HG03103 (cell line): ENCODE measurements around the gene SMURF2.
"Not testable (repeated sequence)": the region's sequence is repeated elsewhere in the genome, so short reads cannot be mapped to it uniquely, and the experiment has no call there.

ENCODE experiments used
- ATAC-seq: cut with Tn5 transposase; IDR thresholded peaks from one replicate; pipeline ENCODE4 v1.9.1; 2021; ENCODE audit warnings: low read depth; ENCODE audit not compliant: unreplicated experiment

SMURF2 gene

DNA sequence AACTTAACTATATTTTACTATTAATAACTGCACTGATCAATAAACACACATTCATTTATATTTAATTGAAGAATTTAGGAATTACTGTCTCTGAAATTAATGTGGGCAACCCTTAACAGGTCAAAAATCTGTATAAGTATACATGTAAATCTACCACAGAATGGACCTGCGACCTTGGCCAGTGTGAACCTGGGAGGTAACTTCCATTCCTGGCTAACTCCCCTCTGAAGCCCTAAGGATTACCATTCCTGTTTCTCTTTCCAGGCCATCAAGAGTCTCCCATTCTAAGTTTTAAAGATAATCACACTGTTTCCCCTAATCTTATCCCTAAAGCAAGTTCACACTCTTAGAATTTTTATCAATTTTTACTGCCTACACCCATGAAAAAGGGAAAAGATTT, 58.1 kb downstream of the SMURF2 start:
- ATAC-seq, result no peak

- ATAC-seq, result no peak
Observed at GRCh38 chr17:64599827-64600226, 62.3 kb downstream of the SMURF2 start.

DNA sequence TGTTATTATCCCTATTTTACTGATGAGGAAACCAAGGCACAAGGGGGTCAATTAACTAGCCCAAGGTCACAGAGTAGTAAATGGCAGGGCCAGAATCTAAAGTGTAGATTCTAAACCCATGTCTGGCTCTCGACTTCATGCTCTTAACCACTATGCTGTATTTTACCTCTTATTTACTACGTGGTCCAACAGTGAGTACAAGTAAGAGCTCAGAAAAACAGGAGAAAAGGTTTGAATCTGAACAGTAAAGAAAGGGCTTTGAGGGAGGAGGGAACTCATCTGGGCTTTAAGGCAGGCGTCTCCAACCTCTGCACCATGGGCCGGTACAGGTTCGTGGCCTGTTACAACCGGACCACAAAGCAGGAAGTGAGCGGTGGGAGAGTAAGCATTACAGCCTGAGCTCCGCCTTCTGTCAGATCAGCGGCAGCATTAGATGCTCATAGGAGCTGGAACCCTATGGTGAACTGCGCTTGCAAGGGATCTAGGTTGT, 62.9 kb downstream of the SMURF2 start:
- ATAC-seq, result no peak

DNA sequence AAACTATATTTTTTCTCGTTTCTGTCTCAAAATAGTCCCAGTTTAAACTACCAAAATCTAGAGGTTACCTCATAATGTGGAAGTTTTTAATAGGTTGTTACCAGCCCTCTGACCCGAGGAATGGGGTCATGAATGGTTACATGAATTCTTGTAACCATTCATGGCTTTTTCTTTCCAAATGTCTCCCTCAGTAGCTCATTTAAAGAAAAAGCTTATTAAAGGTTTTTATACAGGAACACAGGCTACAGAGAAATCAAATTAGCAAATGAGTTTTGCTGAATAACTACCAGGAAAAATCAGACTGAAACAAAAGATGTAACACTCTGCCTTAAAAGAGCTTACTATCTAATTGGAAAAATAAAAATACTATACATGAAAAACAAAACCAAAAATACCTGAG, 63.4 kb downstream of the SMURF2 start:
- no peak for ATAC-seq

DNA sequence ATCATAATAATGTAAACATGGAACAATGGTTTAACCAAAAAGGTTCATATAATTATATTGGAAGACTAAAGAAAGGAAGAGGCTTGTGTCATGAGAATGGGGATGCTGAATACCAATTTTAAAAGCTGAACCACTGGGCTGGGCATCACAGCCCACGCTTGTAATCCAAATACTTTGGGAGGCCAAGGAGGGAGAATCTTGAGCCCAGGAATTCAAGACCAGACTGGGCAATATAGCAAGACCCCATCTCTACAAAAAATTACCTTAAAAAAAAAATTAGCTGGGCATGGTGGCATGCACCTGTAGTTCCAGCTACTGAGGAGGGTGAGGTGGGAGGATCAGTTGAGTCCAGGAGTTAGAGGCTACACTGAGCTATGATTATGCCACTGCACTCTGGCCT, 65.1 kb downstream of the SMURF2 start:
- no peak for ATAC-seq

- ATAC-seq, result no peak
Observed at GRCh38 chr17:64596439-64596838, 65.7 kb downstream of the SMURF2 start.

GRCh38 chr17:64591944-64592343, 70.2 kb downstream of the SMURF2 start:
- ATAC-seq, result no peak

DNA sequence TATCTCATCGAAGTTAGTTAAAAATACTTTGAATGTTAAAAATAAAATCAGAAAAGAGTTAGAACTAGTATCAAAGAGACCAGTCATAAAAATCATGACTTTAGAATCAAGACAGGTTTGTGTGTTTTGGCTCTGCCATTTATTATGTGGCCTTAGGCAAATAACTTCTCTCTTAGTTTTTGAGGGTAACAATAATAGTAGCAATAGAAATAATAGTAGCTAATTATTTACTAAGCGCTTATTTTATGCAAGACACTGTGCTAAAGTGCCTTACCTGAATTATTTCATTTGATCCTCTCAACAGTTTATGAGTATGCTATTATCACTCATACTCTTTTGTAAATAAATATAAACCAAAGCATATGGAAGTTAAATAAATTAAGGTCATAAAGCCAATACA, 77.0 kb downstream of the SMURF2 start:
- no peak for ATAC-seq

- ATAC-seq, result no peak
Observed at GRCh38 chr17:64583038-64583437, 79.1 kb downstream of the SMURF2 start.

GRCh38 chr17:64580384-64581315, 81.5 kb downstream of the SMURF2 start:
- ATAC-seq, result no peak

GRCh38 chr17:64579917-64580316, 82.2 kb downstream of the SMURF2 start:
- no peak for ATAC-seq

- not testable (repeated sequence) for ATAC-seq
Observed at GRCh38 chr17:64577025-64577424, 85.1 kb downstream of the SMURF2 start.

DNA sequence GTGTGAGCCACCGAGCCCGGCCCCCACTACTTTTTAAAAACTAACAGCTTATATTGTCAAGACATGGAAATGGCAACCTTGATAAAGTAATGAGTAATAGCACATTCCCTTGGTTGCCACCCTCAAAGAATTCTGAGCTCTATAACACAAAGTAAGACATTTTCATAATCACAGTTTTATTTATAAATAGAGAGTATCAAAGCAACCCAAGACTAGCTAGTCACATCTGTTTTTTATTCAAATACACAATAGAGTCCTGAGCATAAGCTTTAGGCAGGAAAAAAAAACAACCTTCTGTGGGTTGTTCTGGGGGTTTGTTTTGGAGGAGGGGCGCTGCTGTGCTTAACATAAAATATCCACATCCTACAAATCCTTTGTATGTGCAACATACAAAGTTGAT, 86.7 kb downstream of the SMURF2 start:
- no peak for ATAC-seq

DNA sequence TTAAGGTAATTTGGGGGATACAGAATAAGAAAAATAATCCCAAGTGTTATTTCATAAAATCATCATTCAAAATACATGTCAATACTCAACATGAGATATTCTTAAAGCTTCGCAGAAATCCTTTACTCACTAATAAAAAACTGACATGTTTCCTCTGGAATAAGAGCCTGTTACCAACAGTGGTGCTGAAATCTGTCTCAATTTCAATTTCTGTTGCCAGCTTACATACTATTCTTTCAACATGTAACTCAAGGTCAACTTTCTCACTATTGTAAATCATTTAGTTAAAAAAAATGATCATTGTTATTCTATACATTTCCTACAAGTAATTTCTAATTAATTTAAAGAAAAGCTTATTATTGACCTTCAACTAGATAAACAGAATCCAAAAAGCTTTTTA, 87.5 kb downstream of the SMURF2 start:
- no peak for ATAC-seq

- ATAC-seq, result no peak
Observed at GRCh38 chr17:64573214-64573613, 88.9 kb downstream of the SMURF2 start.

DNA sequence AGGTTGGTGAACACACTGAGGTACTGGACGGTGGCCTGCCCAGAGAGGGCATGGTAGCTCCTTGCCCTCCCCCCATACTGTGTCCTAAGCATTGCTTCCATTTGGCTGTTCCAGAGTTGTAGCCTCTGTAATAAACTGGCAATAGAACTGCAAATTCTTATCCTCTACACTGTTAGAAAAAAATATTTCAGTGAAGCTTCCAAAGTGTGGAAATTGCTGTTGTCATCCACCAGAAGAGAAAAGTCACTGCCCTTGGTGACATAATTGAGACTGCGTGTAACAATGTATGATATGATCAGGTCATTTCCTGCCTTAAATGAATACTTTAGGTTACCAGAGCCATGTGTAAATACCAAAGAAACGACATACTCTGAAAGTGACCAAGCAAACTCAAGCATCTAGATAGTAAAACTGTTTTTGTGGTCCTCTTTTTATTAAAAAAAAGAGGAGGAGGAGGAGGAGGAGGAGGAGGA, 89.4 kb downstream of the SMURF2 start:
- no peak for ATAC-seq

GRCh38 chr17:64571746-64572145, 90.4 kb downstream of the SMURF2 start:
- no peak for ATAC-seq

- ATAC-seq, result no peak
Observed at GRCh38 chr17:64565563-64565962, 96.5 kb downstream of the SMURF2 start.

- no peak for ATAC-seq
Observed at GRCh38 chr17:64564098-64564497, 98.0 kb downstream of the SMURF2 start.

DNA sequence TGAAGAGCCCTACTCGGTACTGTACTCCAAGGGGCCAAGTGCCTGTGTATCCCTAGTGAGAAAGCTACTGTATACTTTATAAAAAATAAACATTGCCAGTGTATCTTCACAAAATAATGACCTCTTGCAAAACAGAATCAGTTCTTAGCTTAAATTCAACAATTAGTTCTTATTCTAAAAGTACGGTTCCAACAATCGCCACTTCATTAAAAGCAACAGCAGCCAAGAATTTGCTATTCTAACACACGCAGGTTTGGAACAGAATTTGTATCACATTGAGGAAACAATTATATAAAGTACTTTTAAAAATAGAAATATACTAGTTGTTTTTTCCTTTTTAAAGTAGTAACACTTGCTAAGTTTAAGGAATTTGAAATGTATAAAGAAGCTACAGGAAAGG, 106.8 kb downstream of the SMURF2 start:
- no peak for ATAC-seq

DNA sequence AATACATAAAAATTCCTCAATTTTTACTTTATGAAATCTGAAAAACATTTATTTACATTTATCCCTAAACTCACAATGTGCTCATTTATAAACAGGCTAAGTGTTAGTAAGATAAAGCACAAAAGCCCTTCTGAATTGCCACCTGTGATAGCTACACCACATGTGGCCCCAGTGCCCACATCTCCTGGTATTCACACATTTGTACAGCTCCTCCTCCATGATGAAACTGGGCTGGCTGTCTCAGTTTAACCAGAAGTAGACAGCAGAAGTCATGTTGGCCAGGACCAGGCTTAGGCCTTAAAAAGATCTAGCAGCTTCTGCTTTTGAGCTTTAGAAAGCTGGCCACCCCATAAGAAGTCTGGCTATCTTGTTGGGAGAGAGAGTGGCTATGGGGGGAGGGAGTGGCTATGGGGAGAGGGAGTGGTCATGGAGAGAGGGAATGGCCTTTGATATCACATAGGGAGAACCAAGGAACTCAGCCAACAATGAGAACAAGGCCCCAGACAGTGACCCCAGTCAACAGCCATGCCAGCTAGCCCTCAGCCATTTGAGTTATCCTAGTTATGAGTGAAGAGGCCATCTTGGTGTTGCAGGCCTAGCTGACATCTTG, 108.0 kb downstream of the SMURF2 start:
- no peak for ATAC-seq

DNA sequence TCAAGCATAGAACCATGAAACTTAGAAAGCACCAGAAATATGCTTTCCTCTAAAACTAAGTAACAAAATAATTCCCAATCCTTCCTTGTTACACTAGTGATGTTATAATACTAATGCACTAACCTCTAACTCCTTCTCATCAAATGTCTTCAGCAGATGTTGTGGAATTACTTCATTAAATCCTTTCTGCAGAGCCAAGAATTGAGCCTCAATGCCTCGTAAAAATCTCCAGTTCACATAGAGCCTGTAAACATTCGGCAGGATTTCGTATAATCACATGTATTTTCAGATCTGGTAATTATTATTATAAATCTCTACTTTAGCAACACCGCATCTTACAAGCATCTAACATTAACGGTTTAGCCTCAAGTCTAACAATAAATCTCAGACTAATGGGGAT, 110.6 kb downstream of the SMURF2 start:
- no peak for ATAC-seq
